K562 (cell line): ENCODE measurements around the gene SAMD4A. TPM values are rescaled to one million over a fixed set of nuclear protein-coding genes. Genes with fewer than 3 reads are reported as not detected.

Experiments
- ATAC-seq: fragments of 200-7000 bp; cut with Tn5 transposase; 3 replicates; pipeline ENCODE4 v1.9.1; 2020; ENCODE audit warnings: moderate library complexity
- BruUV-seq: library from RNA; stranded (reverse); fragments of 400-500 nt; replicated peaks from 2 replicates; lab custom pipeline; 2021; lab: Mats Ljungman, UMichigan
- CTCF ChIA-PET: fragments of 300-600 bp; formaldehyde crosslinking; extraction: SDS; loops from one replicate; lab custom pipeline; 2021; ENCODE audit warnings: low intra/inter-chr PET ratio; lab: Yijun Ruan, JAX
- POLR2A ChIA-PET: fragments of 300-600, 350-650 bp; sonication (Branson Sonifier 250); formaldehyde crosslinking; extraction: SDS; loops from one replicate; lab custom pipeline; 2021; ENCODE audit warnings: antibody characterized with exemption, inconsistent platforms; lab: Yijun Ruan, JAX
- DNase-seq, 4 experiments: peaks; one replicate each; pipeline versions ENCODE4 v3.0.0 to v3.0.0-alpha.2; 2011 to 2018; ENCODE audit warnings: low spot score in 3 of 4, mixed read lengths in 3 of 4; ENCODE audit errors: extremely low read depth in 1 of 4
- FAIRE-seq: peaks from 2 replicates; lab custom pipeline; 2011; peaks lifted over from hg19 to GRCh38; lab: Jason Lieb, UNC
- H2AFZ ChIP-seq: 2 replicates; pipeline ENCODE4 v1.6.0; 2011; ENCODE audit warnings: low read depth, low read length, control low read depth, inconsistent platforms
- H3K27ac ChIP-seq: fragments of 200-600 bp; 3 replicates; pipeline ENCODE4 v1.8.0; 2011; ENCODE audit warnings: low read depth, mild to moderate bottlenecking, control low read depth, inconsistent platforms, low read length, moderate library complexity, mixed read lengths; ENCODE audit errors: extremely low read depth
- H3K27me3 ChIP-seq, 2 experiments: fragments of 300-600 bp in 1 of 2; 2 replicates in 1 of 2; 3 replicates in 1 of 2; pipeline versions ENCODE4 v1.6.0 to v1.8.0; 2011; ENCODE audit warnings: inconsistent platforms in 2 of 2, low read length in 2 of 2, mild to moderate bottlenecking in 1 of 2, mixed read lengths in 1 of 2, moderate library complexity in 1 of 2; ENCODE audit not compliant: control insufficient read depth in 2 of 2, insufficient read depth in 2 of 2
- H3K36me3 ChIP-seq: fragments of 300-600 bp; 3 replicates; pipeline ENCODE4 v1.8.0; 2011; ENCODE audit warnings: mild to moderate bottlenecking, low read length, inconsistent platforms; ENCODE audit not compliant: control insufficient read depth, insufficient read depth
- H3K4me1 ChIP-seq, 2 experiments: fragments of 200-600 bp in 1 of 2; replicated peaks in 1 of 2; 2 replicates in 1 of 2; 3 replicates in 1 of 2; pipeline versions ENCODE4 v1.5.1 to v1.8.0; 2011; ENCODE audit warnings: inconsistent platforms in 2 of 2, low read length in 2 of 2, mild to moderate bottlenecking in 1 of 2, mixed read lengths in 1 of 2, moderate library complexity in 1 of 2; ENCODE audit not compliant: control insufficient read depth in 2 of 2, insufficient read depth in 2 of 2
- H3K4me2 ChIP-seq: 2 replicates; pipeline ENCODE4 v1.6.1; 2011; ENCODE audit warnings: low read length, control low read depth, inconsistent platforms, mixed read lengths; ENCODE audit not compliant: insufficient read depth
- H3K4me3 ChIP-seq: fragments of 200-600 bp; sonication (generic), shearing (Covaris generic); 2 replicates; pipeline ENCODE4 v1.5.1; 2016; ENCODE audit warnings: control low read depth, inconsistent platforms
- H3K79me2 ChIP-seq: fragments of 200-600 bp; 3 replicates; pipeline ENCODE4 v1.8.0; 2011; ENCODE audit warnings: low read length, inconsistent platforms; ENCODE audit not compliant: control insufficient read depth, insufficient read depth
- H3K9ac ChIP-seq, 2 experiments: 2 replicates each; pipeline versions ENCODE4 v1.6.0 to v1.6.1; 2011; ENCODE audit warnings: low read depth in 2 of 2, low read length in 2 of 2, control low read depth in 1 of 2, inconsistent platforms in 1 of 2, mild to moderate bottlenecking in 1 of 2, mixed read lengths in 1 of 2; ENCODE audit not compliant: insufficient read depth in 1 of 2
- H3K9me1 ChIP-seq: one replicate; pipeline ENCODE4 v1.6.0; 2011; ENCODE audit warnings: inconsistent platforms, mild to moderate bottlenecking, low read length, moderate library complexity; ENCODE audit not compliant: control insufficient read depth, insufficient read depth
- H3K9me3 ChIP-seq: replicated peaks from 2 replicates; pipeline ENCODE4 v1.5.1; 2011; ENCODE audit warnings: low read depth, low read length, inconsistent platforms; ENCODE audit not compliant: control insufficient read depth, insufficient read depth
- H4K20me1 ChIP-seq: replicated peaks from 2 replicates; pipeline ENCODE4 v1.6.1; 2011; ENCODE audit warnings: low read length, inconsistent platforms, mixed read lengths; ENCODE audit not compliant: control insufficient read depth, insufficient read depth
- CEBPG ChIP-seq, 3 experiments: fragments of 200-800 bp in 1 of 3; sonication (Bioruptor generic) in 1 of 3; sonication (generic) in 1 of 3; formaldehyde crosslinking in 1 of 3; IDR thresholded peaks in 2 of 3; conservative IDR thresholded peaks in 1 of 3; 2 replicates each; pipeline versions ENCODE4 v1.6.1 to v1.8.0; 2016 to 2022; ENCODE audit warnings: missing compliant biosample characterization in 2 of 3, missing genetic modification characterization in 2 of 3, mild to moderate bottlenecking in 1 of 3, missing genetic modification reagents in 1 of 3
- ILF3 ChIP-seq: fragments of 450-650 bp; IDR thresholded peaks from 2 replicates; pipeline ENCODE4 v1.6.1; 2018; ENCODE audit warnings: antibody characterized with exemption, mild to moderate bottlenecking, moderate library complexity, borderline replicate concordance
- ILK ChIP-seq: fragments of 450-650 bp; IDR thresholded peaks from 2 replicates; pipeline ENCODE4 v1.6.1; 2016; ENCODE audit warnings: missing genetic modification characterization, low read depth, mild to moderate bottlenecking, missing compliant biosample characterization, moderate library complexity, borderline replicate concordance
- L3MBTL2 ChIP-seq: fragments of 450-650 bp; IDR thresholded peaks from 2 replicates; pipeline ENCODE4 v1.6.1; 2016; ENCODE audit warnings: mild to moderate bottlenecking, moderate library complexity
- MTA3 ChIP-seq: fragments of 450-650 bp; formaldehyde crosslinking; IDR thresholded peaks from 2 replicates; pipeline ENCODE4 v1.6.1; 2017; ENCODE audit warnings: mild to moderate bottlenecking, borderline replicate concordance
- NFIX ChIP-seq: fragments of 250-450 bp; sonication (Bioruptor Pico); IDR thresholded peaks from 2 replicates; pipeline ENCODE4 v1.4.0; 2020; ENCODE audit warnings: low read depth, mild to moderate bottlenecking, moderate library complexity
- PCBP1 ChIP-seq: fragments of 200-400 bp; formaldehyde crosslinking; IDR thresholded peaks from 2 replicates; pipeline ENCODE4 v1.6.1; 2018; ENCODE audit warnings: mild to moderate bottlenecking, low read depth, low read length; ENCODE audit not compliant: poor library complexity, severe bottlenecking
- PHF21A ChIP-seq: fragments of 450-650 bp; IDR thresholded peaks from 2 replicates; pipeline ENCODE4 v1.6.1; 2017; ENCODE audit warnings: low read depth, borderline replicate concordance
- RBM17 ChIP-seq: fragments of 200-400 bp; formaldehyde crosslinking; IDR thresholded peaks from 2 replicates; pipeline ENCODE4 v1.6.1; 2017; ENCODE audit warnings: low read depth, mild to moderate bottlenecking, low read length, borderline replicate concordance
- SAP30 ChIP-seq: fragments of 200-600 bp; sonication (generic); IDR thresholded peaks from 2 replicates; pipeline ENCODE4 v1.6.1; 2012; ENCODE audit warnings: borderline replicate concordance, low read depth, mild to moderate bottlenecking, moderate library complexity, low read length, control low read depth, inconsistent platforms; ENCODE audit not compliant: insufficient read depth, poor library complexity, severe bottlenecking
- SP2 ChIP-seq: IDR thresholded peaks from 2 replicates; pipeline ENCODE4 v1.6.1; 2011; ENCODE audit warnings: mild to moderate bottlenecking, low read depth, low read length, moderate library complexity; ENCODE audit not compliant: poor library complexity, severe bottlenecking; ENCODE audit errors: extremely low read depth
- TEAD2 ChIP-seq: fragments of 450-650 bp; IDR thresholded peaks from 2 replicates; pipeline ENCODE4 v1.6.1; 2016; ENCODE audit warnings: missing genetic modification characterization, control low read depth, missing compliant biosample characterization
- WGBS: fragments of 100-300 bp; shearing (Covaris generic); methylation state at CpG from one replicate; pipeline ENCODE4 v1.1.6; 2016; ENCODE audit warnings: low coverage, mixed read lengths; ENCODE audit not compliant: insufficient coverage; ENCODE audit errors: missing lambda C conversion rate; 5-methylcytosine and 5-hydroxymethylcytosine counted together
- in situ Hi-C: fragments of 300-500 bp; cut with MboI; formaldehyde crosslinking; loops from 4 replicates; pipeline ENCODE4 v1.15.0; 2018; ENCODE audit warnings: inconsistent platforms, mixed read lengths
- intact Hi-C: fragments of 100-400 bp; cut with micrococcal nuclease; formaldehyde crosslinking; loops from 2 replicates; pipeline ENCODE4 v1.14.2; 2022
- polyA plus RNA-seq, 8 experiments: library from polyadenylated mRNA; depleted of rRNA in 4 of 8; stranded (reverse) in 5 of 8; unstranded in 3 of 8; fragments of >200 nt; fragmentation: Nextera tagmentation in 2 of 8; fragmentation: Illumina TruSeq in 1 of 8; extraction: Ambion mirVana in 2 of 8; extraction: Trizol in 1 of 8; gene quantifications; 2 replicates each; pipeline versions ENCODE4 v1.2.1 to v1.2.3, GENCODE V29; 2011 to 2014; ENCODE audit warnings: inconsistent platforms in 1 of 8, missing spikeins in 1 of 8
- total RNA-seq, 7 experiments: library from RNA; depleted of rRNA in 6 of 7; stranded (reverse); fragments of >200 nt in 6 of 7; fragmentation: Illumina TruSeq in 2 of 7; extraction: Trizol in 2 of 7; gene quantifications; 2 replicates each; pipeline versions ENCODE4 v1.2.1 to v1.2.3, GENCODE V29; 2011 to 2021; ENCODE audit warnings: low replicate concordance in 1 of 7
- TF ChIP-seq, protein P1 (sequence below), 3 experiments: fragments of 200-800 bp in 1 of 3; sonication (Bioruptor generic) in 1 of 3; sonication (generic) in 1 of 3; formaldehyde crosslinking in 1 of 3; IDR thresholded peaks; 2 replicates each; pipeline versions ENCODE4 v1.6.1 to v1.8.0; 2016 to 2022; ENCODE audit warnings: mild to moderate bottlenecking in 2 of 3, missing compliant biosample characterization in 2 of 3, missing genetic modification characterization in 2 of 3, missing genetic modification reagents in 1 of 3

The SAMD4A gene
- total and polyA plus RNA-seq, 9 of the 15 experiments (the other 6 are each of a cell fraction or from before 2014, with no cell fraction given) = 0.66 to 6.8 (median 3.3) TPM

DNA sequence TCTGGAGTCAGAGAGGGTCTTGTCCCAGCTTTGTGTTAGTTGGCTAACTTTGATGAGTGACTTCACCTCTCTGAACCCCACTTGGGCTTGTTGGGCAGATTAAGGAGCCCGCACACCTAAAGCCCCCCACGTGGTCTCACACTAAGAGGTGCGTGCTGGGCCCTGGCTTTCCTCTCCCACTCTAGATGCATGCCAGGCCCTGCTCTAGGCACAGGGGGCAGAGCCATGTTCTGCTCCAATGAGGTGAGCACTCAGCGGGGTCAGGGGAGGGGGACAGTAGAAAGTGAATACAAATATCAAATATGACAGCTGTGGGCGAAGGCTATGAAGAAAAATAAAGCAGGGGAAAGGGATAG is 216.7 kb downstream of the SAMD4A start:
- Histone ChIP-seq H3K4me1 (no peaks in the 10 kb centered on the region), H3K36me3 (0 out of 3 replicates have a peak, but pooled peaks cover 11% of the 10 kb centered on the region), H3K4me3 (no peak overlapping the region), H3K79me2 (no peaks in the 10 kb centered on the region), H4K20me1 (no peaks in the 10 kb centered on the region), H3K9ac (no peak overlapping the region), H3K4me2 (no peak overlapping the region), H3K27me3 (no peaks in the 10 kb centered on the region), H3K9me3 (no peaks in the 10 kb centered on the region), H2AFZ (no peak overlapping the region), H3K27ac (no peak overlapping the region), H3K9me1 (no peaks in the 10 kb centered on the region)
- DNase-seq (no peak), FAIRE-seq (no peak), ATAC-seq (no peak)
- BruUV-seq = no TSS peak
- 78% methylated on average over 5 of the region's 5 CpGs for WGBS
- ChIA-PET POLR2A (interaction anchor here (0.6 kb wide), 1 partner anchor 7 kb away, joined by 3 read pairs; no protein-coding TSS in a partner anchor), CTCF (no interaction called here)
- intact Hi-C loops (no loop called here), in situ Hi-C loops (loop anchor here (25.0 kb wide), 1 partner anchor 1246 kb away; no protein-coding TSS in a partner anchor)
- TF ChIP-seq ILK (tag) = no peak
- TF ChIP-seq, all 486 proteins: peak for 0

GRCh38 chr14:54784060-54784459 is 217.1 kb downstream of the SAMD4A start:
- ChIA-PET POLR2A (interaction anchor here (1.3 kb wide), 1 partner anchor 9 kb away, joined by 5 read pairs; no protein-coding TSS in a partner anchor), CTCF (no interaction called here)
- Histone ChIP-seq H3K9me3 (no peaks in the 10 kb centered on the region), H3K4me3 (no peak overlapping the region), H3K79me2 (no peaks in the 10 kb centered on the region), H3K9me1 (no peaks in the 10 kb centered on the region), H4K20me1 (no peaks in the 10 kb centered on the region), H3K27ac (no peak overlapping the region), H3K27me3 (no peaks in the 10 kb centered on the region), H2AFZ (no peak overlapping the region), H3K36me3 (0 out of 3 replicates have a peak, but pooled peaks cover 11% of the 10 kb centered on the region), H3K4me1 (no peaks in the 10 kb centered on the region), H3K9ac (no peak overlapping the region), H3K4me2 (no peak overlapping the region)
- WGBS = 86% methylated on average over 6 of the region's 6 CpGs
- BruUV-seq = no TSS peak
- intact Hi-C loops = no loop called here
- FAIRE-seq (no peak), ATAC-seq (no peak), DNase-seq (no peak)
- in situ Hi-C loops = loop anchor here (25.0 kb wide), 1 partner anchor 1247 kb away; no protein-coding TSS in a partner anchor
- TF ChIP-seq, protein P1, sequence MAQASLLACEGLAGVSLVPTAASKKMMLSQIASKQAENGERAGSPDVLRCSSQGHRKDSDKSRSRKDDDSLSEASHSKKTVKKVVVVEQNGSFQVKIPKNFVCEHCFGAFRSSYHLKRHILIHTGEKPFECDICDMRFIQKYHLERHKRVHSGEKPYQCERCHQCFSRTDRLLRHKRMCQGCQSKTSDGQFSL (CRISPR knock-in tag; IDR thresholded peaks at IDR 0.05) = no peak
- TF ChIP-seq, protein P1 (tag; IDR thresholded peaks at IDR 0.05) = no peak
- TF ChIP-seq L3MBTL2 = no peak
- no peak for TF ChIP-seq SAP30
- no peak for TF ChIP-seq TEAD2
- no peak for TF ChIP-seq SP2
- no peak for TF ChIP-seq MTA3
- TF ChIP-seq CEBPG (CRISPR knock-in tag; IDR thresholded peaks at IDR 0.05) = no peak
- no peak for TF ChIP-seq CEBPG (tag; conservative IDR thresholded peaks at IDR 0.05 in 1 of 2, IDR thresholded peaks at IDR 0.05 in 1 of 2)
- no peak for TF ChIP-seq PCBP1
- no peak for TF ChIP-seq NFIX (CRISPR knock-in tag)
- TF ChIP-seq PHF21A = no peak
- TF ChIP-seq RBM17 = no peak
- no peak for TF ChIP-seq ILF3
